Umbilical cord (tissue), 2 donors: Measurements from ENCODE around the gene PSMB1. TPM values are rescaled to one million over a fixed set of nuclear protein-coding genes. Genes with fewer than 3 reads are reported as not detected.
"Not testable (repeated sequence)": the region's sequence is repeated elsewhere in the genome, so short reads cannot be mapped to it uniquely, and the experiment has no call there.

ENCODE experiments used
- DNase-seq: peaks from one replicate; pipeline ENCODE4 v3.0.0-alpha.2; 2015; ENCODE audit warnings: low spot score
- total RNA-seq: library from RNA; depleted of rRNA; stranded (reverse); fragments of >200 nt; gene quantifications from one replicate; pipeline ENCODE4 v1.2.3, GENCODE V29; 2014; ENCODE audit warnings: low replicate concordance; ENCODE audit not compliant: insufficient read depth

PSMB1 gene
- total RNA-seq, 1 donor from 2014 or later = 195 TPM

DNA sequence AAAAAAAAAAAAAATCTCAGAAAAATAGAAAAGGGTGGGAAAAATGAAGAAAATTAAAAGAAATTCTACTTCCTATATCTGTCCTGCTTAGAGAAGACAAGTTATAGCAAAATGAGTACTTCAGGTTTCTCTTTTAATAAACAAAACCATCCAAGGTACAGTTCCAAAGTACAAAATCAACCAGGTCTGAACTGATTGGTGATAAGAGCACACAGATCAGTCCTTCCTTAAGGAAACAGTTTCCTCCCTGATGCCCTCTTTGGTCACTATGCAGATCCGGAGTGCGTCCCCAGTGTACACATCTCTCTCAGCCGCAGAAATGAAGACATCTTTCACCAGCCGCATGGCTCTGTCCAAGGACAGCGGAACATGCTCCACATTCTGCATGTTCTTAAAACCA, 18.1 kb downstream of the PSMB1 start:
- DNase-seq = no peak

DNA sequence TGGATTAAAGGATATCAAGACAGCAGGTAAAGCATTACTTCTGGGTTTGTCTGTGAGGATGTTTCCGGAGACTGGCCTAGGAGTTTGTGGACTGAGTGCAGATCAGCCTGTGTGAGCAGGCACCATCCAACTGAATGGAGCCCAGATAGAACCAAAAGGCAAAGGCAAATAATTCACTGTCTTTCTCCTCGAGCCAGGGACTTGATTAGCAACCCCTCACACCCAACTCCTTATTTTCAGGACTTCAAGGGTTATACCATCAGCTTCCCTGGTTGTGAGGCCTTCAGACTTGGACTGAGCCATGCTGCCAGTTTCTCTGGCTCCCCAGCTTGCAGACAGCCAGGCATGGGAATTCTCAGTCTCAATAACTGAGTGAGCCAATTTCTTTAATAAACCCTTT, 19.3 kb downstream of the PSMB1 start:
- no peak for DNase-seq

DNA sequence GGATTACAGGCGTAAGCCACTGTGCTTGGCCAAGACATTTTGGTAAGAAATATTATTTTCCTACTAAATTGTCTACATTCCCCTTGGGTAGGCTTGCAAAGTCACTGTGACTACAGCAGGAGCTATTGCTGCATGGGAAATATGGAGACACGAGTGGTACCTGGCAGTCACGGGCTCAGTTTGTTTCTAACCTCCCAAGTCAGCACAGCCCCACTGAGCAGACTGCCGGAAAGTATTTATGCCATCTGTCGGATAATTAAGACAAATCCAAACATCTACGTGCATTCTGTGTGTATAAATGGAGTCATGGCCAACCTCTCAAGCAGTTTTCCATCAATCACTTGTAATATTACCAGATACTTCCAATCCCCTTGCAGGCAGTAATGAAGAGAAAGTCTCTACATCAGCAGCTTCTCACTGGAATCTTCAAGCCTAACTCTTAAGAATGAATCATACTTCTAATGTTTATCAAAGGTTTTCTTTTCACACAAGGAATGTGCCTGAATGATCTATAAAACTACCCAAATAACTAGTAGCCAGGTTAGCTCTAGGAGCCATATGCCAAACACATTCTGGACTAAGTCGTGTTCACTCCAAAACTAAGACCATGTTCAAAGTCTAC, 20.1 kb downstream of the PSMB1 start:
- no peak for DNase-seq

DNA sequence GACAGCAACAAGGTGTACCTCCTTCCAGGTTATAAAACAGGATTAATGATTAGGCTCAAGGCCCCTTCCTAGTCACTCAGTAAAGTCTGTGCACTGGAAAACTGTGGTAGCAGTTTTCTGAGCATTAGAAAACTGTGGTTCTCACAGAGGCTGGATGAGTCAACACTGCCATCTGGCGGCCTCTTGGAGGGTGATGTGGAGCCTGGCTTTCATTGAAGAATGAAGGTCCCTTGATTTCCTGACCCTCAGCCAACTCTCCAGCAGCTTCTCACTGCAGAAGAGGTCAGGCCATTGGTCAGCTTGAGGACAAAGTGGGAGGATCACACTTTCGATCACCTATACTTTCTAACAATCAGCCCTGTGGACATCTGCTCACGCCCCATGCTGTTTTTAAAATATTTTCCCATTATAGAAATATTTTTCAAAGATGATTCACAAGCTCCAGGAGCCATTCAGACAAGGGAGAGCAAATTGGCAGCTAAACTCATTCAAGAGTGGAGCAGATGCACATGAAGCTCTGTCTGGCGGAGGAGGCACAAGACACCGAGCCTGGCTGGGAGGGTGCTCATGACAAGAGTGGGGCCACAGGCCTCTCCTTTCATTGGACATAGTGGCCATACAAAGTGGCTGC, 23.2 kb downstream of the PSMB1 start:
- DNase-seq = peak; percentile 79

DNA sequence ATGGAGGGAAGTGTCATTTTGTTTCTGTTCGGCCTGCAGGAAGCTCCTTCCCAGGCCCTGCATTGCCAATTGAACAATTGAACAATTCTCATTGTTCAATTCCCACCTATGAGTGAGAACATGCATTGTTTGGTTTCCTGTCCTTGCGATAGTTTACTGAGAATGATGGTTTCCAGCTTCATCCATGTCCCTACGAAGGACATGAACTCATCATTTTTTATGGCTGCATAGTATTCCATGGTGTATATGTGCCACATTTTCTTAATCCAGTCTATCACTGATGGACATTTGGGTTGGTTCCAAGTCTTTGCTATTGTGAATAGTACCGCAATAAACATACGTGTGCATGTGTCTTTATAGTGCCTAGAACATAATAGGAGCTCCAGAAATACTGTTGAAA, 25.1 kb downstream of the PSMB1 start:
- not testable (repeated sequence) for DNase-seq

DNA sequence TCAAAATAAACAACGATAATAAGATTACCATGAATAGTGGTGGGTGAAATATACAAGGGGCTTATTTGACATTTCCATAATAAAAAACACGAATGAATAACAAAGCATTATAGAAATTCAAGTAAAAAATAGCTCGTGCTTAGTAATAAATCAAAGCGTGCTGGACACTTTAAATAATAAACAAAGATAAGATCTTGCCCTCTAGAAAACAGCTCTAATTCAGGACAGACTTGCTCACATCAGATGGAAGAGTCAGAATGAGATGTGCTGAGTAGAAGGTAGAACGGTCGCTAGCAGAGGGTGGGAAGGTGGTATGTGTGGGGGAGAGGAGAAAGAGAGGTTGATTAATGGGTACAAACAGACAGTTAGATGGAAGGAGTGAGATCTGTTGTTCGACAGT, 27.3 kb downstream of the PSMB1 start:
- DNase-seq = no peak

DNA sequence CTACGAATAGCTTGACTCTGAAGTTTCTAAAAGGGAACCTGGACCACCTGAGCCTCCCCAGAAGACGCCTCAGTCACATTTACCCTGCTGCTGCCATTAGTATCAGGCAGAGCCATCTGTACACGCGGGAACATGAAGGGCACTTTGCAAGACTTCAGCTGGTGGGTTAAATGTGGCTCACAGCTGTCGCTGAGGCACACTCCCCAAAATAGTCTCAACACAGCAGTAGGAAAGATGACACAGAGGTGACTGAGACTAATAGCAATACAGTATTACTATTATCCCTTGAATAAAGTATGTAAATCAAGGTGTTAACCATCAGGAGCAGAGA, 29.0 kb downstream of the PSMB1 start:
- no peak for DNase-seq

DNA sequence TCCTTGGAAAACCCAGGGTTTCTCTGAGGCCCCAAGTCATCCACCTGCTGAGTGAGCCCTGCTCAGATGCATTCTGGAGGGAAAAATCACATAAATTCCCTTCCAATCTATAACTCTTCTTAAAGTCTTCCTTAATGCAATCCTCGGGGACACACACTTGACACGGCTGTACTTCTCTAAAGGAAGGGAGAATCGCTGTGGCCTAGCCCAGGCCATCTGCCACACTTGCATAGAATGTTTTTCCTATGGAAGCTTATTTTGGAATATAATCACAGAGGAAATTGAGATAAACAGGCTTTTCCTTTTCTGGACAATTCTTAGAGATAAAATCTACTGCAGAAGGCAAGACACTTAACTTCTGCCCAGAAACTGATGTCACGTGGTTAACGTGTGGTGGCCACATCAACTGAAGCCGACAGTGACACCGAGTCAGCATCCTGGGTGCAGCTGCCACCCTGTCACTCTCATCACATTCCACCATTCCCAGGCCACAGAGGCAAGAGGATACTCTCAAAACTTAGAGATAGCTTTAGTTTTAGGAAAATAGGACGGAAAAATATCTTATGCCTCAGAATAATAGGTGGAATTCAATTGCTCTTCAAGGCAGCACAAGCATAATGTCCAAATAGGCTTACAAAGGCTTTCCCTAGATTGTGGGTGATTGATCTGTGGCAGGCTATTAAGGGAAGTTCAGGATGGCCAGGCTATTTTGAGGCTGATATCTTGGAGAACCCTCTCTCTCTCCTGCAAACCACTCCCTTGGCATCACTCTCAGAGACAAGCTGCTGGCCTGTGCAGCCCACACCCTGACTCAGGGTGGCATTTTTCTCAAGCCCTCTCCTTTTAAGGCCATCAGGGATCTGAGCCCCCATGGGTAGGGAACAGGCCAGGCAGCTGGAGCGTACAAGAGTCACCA, 29.6 kb downstream of the PSMB1 start:
- DNase-seq = no peak

DNA sequence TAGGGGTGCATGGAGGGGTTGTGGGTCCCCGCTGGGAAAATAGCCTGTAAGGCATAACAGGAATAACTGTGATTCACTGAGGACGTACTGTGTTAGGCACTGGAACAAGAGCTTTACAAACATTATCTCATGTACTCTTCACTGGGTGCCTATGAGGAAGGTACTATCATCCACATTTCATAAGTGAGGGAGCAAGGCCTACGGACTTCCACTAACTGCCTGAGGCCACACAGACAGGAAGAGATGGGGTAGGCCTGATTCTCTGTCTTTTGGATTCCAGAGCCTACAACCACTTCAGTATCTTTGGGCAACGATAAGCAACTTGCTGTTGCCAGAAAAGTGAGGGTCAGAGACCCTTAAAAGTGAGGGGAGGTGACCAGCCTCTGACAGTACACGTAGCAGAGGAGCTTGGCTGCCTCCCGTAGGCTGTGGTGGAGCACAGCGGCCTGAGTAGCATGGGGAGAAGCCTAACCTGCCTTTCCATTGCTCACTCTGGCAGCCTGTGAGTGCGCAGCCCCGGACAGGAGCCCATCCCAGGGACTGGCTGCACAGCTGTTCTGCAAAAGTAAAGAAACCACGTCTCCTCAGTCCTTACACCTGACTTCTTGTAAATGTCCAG, 30.4 kb downstream of the PSMB1 start:
- DNase-seq = no peak

DNA sequence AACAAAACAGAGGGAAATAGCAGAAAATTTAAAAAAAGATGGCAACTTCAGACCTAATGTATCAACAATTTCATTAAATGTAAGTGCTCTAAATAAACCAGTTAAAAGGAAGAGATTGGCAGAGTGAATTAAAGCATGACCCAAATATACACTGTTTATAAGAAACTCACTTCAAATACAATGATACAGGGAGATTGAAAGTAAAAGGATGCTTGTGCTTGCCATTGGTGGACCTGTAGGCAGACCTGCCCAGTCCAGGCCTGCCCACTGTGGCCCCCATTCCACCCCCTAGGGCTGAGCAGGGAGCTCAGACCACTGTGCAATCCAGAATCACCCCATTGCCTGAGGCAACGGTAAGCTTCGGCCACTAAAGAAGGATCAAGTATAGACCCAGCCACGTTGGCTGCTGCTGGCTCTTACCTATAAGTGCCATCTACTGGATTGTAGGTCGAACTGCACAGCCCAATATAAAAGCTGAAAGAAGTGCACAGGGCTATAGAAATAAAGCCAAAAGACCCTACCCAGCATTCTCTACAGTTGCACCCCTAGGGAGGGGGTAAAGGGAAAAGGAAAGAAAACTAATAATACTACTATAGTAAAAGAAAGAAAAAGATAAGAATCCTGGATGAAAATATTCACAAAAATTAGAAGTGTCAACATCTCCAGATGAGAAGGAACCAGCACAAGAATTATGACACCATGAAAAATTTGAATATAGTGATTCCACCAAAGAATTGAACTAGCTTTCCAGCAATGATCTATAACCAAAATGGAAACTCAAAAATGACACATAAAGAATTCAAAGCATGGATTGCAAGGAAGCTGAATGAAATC, 36.1 kb downstream of the PSMB1 start:
- DNase-seq = peak; percentile 12

DNA sequence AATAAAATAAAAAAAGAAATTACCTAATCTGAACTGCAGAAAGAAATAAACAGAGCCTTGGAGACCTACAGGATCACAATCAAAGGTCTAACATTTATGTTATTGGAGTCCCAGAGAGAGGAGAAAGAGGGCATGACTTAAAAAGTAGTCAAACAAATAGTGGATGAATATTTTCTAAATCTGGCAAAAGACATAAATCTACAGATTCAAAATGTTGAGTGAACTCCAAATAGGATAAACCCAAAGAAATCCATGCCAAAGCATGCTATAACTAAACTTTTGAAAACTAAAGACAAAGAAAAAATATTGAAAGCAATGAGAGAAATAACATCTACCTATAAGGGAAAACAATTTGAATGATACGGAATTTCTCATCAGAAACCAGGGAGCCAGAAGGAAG, 38.2 kb downstream of the PSMB1 start:
- DNase-seq = no peak

DNA sequence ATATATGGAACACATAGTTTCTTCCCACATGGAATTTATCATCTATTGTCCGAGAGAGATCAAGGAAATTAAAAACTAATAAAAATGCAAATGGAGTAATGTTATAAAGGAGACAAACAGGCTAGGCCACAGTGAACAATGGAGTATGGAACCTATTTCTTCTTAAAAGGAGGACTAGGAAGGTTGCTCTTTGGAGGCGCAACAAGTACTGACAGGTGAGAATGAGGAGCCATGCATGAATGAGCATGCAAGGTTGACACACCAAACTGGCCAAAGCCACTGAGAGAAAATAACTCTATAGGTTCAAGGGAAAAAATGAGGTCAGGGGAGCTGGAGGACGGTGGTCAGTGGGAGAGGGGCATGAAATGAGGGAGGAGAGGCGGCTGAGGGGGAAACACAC, 40.9 kb downstream of the PSMB1 start:
- DNase-seq = no peak

DNA sequence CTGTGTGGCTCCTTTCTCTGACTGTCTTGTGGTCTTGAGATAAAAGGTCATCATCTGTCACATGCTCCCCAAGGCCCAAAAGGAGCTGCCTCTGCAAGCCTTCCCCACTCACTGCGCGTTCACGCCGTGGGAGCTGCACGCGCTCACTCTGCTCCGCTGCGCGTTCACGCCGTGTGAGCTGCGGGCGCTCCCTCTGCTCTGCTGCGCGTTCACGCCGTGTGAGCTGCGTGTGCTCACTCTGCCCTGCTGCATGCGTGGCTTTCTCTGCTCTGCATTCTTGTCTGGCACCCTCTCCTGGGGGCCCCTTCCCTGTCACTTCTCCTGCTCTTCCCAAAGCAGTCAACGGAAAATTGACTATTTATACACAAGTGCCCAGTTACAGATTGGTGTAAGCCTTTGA, 42.5 kb downstream of the PSMB1 start:
- peak; percentile 22 for DNase-seq

DNA sequence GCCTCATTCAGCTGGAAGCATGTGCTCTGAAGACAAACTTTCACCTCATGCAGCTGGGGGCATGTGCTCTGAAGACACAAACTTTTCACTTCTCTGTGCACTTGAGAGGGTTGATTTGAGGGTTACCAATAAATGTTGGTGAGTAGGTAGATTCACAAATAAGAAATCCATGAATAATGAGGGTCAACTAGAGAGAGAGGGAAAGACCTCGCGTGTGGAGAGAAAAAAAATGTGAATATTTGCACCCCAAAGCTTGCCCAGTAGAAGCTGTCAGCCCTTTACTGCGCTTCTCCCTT, 43.4 kb downstream of the PSMB1 start:
- DNase-seq = no peak

DNA sequence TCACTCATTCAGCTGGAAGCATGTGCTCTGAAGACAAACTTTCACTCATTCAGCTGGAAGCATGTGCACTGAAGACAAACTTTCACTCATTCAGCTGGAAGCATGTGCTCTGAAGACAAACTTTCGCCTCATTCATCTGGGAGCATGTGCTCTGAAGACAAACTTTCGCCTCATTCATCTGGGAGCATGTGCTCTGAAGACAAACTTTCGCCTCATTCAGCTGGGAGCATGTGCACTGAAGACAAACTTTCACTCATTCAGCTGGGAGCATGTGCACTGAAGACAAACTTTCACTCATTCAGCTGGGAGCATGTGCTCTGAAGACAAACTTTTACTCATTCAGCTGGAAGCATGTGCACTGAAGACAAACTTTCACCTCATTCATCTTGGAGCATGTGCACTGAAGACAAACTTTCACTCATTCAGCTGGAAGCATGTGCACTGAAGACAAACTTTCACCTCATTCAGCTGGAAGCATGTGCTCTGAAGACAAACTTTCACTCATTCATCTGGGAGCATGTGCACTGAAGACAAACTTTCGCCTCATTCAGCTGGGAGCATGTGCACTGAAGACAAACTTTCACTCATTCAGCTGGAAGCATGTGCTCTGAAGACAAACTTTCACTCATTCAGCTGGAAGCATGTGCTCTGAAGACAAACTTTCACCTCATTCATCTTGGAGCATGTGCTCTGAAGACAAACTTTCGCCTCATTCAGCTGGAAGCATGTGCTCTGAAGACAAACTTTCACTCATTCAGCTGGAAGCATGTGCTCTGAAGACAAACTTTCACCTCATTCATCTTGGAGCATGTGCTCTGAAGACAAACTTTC, 44.0 kb downstream of the PSMB1 start:
- not testable (repeated sequence) for DNase-seq

DNA sequence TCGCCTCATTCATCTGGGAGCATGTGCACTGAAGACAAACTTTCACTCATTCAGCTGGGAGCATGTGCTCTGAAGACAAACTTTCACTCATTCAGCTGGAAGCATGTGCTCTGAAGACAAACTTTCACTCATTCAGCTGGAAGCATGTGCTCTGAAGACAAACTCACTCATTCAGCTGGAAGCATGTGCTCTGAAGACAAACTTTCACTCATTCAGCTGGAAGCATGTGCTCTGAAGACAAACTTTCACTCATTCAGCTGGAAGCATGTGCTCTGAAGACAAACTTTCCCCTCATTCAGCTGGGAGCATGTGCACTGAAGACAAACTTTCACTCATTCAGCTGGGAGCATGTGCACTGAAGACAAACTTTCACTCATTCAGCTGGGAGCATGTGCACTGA, 44.8 kb downstream of the PSMB1 start:
- not testable (repeated sequence) for DNase-seq

DNA sequence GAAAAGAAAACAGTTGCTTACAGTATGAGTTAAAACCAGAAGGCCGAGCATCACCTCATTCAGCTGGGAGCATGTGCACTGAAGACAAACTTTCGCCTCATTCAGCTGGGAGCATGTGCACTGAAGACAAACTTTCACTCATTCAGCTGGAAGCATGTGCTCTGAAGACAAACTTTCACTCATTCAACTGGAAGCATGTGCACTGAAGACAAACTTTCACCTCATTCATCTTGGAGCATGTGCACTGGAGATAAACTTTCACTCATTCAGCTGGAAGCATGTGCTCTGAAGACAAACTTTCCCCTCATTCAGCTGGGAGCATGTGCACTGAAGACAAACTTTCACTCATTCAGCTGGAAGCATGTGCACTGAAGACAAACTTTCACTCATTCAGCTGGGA, 45.4 kb downstream of the PSMB1 start:
- not testable (repeated sequence) for DNase-seq

DNA sequence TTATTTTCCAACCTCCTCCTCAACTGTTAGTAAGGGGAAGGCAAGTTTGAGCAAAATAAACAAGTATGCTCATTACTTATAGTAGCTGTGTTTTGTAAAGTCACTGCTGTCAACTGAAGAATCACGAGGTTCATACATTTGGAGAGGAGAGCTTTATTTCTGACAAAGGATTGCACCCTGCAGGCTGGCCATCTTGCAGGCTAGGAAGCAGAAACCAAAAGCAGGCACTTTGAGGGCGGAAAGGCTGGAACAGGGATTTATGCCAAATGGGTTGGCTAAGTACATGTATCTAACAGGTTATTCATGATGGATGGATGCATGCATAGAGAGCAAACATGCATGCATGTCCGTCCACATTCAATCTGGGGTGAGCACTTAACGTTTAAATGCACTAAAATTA, 46.7 kb downstream of the PSMB1 start:
- no peak for DNase-seq

DNA sequence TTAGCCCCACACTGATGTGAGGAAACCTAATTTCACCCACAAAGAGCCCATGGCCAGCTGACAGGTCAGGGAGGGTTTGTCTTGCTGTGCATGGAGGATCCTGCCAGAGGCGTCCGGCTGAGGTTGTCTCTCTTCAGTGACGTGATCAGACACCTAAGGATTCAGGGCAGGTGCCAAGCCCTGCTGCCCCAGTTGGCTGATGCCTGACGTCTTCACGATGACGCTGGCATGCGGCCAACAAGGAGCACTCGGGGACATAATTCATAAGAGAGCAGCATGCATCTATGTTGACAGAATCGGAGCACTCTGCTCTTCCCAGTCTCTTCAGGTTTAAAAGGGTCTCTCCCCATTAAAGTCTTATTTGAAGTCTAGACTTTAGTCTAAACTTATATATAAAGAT, 47.8 kb downstream of the PSMB1 start:
- no peak for DNase-seq

DNA sequence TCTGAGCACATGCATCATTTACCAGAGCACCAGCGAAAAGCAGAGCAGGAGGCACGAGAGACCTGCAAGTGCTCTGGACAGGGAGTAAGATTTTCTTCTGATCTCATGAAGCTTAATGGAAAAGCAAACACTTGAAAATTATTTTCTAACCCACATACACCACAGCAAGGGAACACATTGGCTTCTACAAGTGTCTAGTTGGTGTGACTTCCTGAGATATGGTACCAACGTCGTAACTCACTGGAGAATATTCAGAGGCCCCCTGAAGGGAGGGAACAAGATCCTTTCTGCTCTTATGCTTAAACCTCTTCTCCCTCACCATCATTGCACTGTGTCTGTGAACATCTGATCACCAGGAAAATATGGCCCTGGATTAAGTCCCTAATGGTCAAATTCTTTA, 48.6 kb downstream of the PSMB1 start:
- no peak for DNase-seq

DNA sequence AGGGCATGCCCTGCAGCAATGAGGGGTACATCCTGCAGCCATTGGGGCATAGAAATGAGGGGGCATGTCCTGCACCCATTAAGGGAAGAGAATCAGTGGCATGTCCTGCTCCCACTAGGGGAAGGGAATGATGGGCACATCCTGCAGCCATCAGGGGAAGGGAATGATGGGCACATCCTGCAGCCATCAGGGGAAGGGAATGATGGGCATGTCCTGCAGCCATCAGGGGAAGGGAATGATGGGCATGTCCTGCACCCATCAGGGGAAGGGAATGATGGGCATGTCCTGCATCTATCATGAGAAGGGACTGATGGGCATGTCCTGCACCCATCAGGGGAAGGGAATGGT, 49.7 kb downstream of the PSMB1 start:
- DNase-seq = no peak
